Panc1 (cell line): ENCODE data around the gene TUBA3C. TPM values are rescaled to one million over a fixed set of nuclear protein-coding genes. Genes with fewer than 3 reads are reported as not detected.

ENCODE experiments used
- ATAC-seq: fragments of 200-7000 bp; cut with Tn5 transposase; 2 replicates; pipeline ENCODE4 v1.9.1; 2020; ENCODE audit warnings: mild to moderate bottlenecking, moderate library complexity
- BruUV-seq: library from RNA; stranded (reverse); fragments of 400-500 nt; replicated peaks from 2 replicates; lab custom pipeline; 2021; lab: Mats Ljungman, UMichigan
- CTCF ChIA-PET: fragments of 300-600 bp; sonication (Branson Sonifier 250); formaldehyde crosslinking; loops from one replicate; lab custom pipeline; 2022; ENCODE audit warnings: antibody characterized with exemption; lab: Charles Lee
- POLR2A ChIA-PET: fragments of 300-600 bp; sonication (Branson Sonifier 250); formaldehyde crosslinking; loops from one replicate; lab custom pipeline; 2022; ENCODE audit warnings: antibody characterized with exemption; lab: Charles Lee
- DNase-seq: peaks from one replicate; pipeline ENCODE4 v3.0.0-alpha.2; 2010; ENCODE audit warnings: low read depth, low spot score
- H3K27ac ChIP-seq: 2 replicates; pipeline ENCODE4 v1.5.1; 2011; ENCODE audit warnings: mild to moderate bottlenecking, low read length, inconsistent platforms
- H3K27me3 ChIP-seq: fragments of 200-500 bp; sonication (Bioruptor generic); 2 replicates; pipeline ENCODE4 v1.6.0; 2014; ENCODE audit warnings: low read length, inconsistent platforms; ENCODE audit not compliant: control insufficient read depth, insufficient read depth
- H3K36me3 ChIP-seq: fragments of 200-500 bp; sonication (Bioruptor generic); 2 replicates; pipeline ENCODE4 v1.5.1; 2014; ENCODE audit warnings: inconsistent platforms, mild to moderate bottlenecking, low read length, moderate library complexity; ENCODE audit not compliant: control insufficient read depth, insufficient read depth
- H3K4me1 ChIP-seq: 2 replicates; pipeline ENCODE4 v1.5.1; 2011; ENCODE audit warnings: inconsistent platforms, mild to moderate bottlenecking, low read length, moderate library complexity; ENCODE audit not compliant: control insufficient read depth, insufficient read depth
- H3K4me3 ChIP-seq, 2 experiments: 2 replicates each; pipeline ENCODE4 v1.5.1; 2011 to 2012; ENCODE audit warnings: low read depth in 2 of 2, low read length in 2 of 2, mild to moderate bottlenecking in 2 of 2, inconsistent platforms in 1 of 2, moderate library complexity in 1 of 2
- H3K9me3 ChIP-seq: fragments of 200-500 bp; sonication (Bioruptor generic); 2 replicates; pipeline ENCODE4 v1.5.1; 2014; ENCODE audit warnings: low read depth, mild to moderate bottlenecking, inconsistent platforms, low read length, moderate library complexity; ENCODE audit not compliant: control insufficient read depth, insufficient read depth
- CTCF ChIP-seq: fragments of 450-650 bp; IDR thresholded peaks from 2 replicates; pipeline ENCODE4 v1.5.1; 2017; ENCODE audit warnings: mild to moderate bottlenecking
- POLR2AphosphoS5 ChIP-seq: IDR thresholded peaks from 2 replicates; pipeline ENCODE4 v1.6.1; 2012; ENCODE audit warnings: mild to moderate bottlenecking, low read depth, low read length, moderate library complexity
- SIN3A ChIP-seq: IDR thresholded peaks from 2 replicates; pipeline ENCODE4 v1.6.1; 2012; ENCODE audit warnings: low read depth, mild to moderate bottlenecking, low read length, moderate library complexity, borderline replicate concordance; ENCODE audit not compliant: insufficient read depth
- TCF7L2 ChIP-seq: IDR thresholded peaks from 2 replicates; pipeline ENCODE4 v1.6.1; 2011; ENCODE audit warnings: mild to moderate bottlenecking, low read depth, low read length, inconsistent platforms
- in situ Hi-C: cut with HindIII; loops from 2 replicates; pipeline ENCODE4 v1.10.0; 2016; ENCODE audit warnings: low sequenced_read_pairs, low pct_unique_long_range_greater_than_20kb
- intact Hi-C: fragments of 100-400 bp; cut with micrococcal nuclease; formaldehyde crosslinking; loops from one replicate; pipeline ENCODE4 v1.10.0; 2022; ENCODE audit not compliant: unreplicated experiment
- total RNA-seq: library from RNA; stranded (reverse); gene quantifications from one replicate; pipeline ENCODE4 v1.2.1, GENCODE V29; 2021; ENCODE audit not compliant: unreplicated experiment
- TF ChIP-seq, protein P1 (sequence below), 2 experiments: IDR thresholded peaks; 2 replicates each; pipeline ENCODE4 v1.6.1; 2011 to 2012; ENCODE audit warnings: low read depth in 2 of 2, control low read depth in 1 of 2, low read length in 1 of 2, mild to moderate bottlenecking in 1 of 2, moderate library complexity in 1 of 2; ENCODE audit not compliant: insufficient read depth in 1 of 2

Gene TUBA3C
- total RNA-seq, 1 experiment from 2014 or later, result not detected

DNA sequence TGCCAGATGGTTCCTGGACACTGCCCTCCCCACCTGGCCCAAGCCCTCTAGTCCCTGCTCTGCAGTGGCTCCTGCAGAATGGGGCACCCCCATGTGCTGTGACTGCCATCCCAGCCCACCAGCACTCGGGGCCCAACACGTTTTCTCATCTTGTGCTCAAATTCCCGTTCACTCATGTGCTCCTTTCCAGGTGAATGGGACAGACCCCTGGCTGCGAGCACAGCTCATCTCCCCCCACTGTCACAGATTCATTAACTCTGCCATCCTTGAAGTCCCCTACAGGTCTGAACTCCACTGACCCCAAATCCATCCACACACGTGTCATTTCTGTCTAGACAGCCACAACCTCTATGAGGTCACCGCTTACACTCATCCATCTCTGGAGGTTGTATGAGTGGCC lies 23.6 kb downstream of the TUBA3C start:
- BruUV-seq, result no TSS peak
- intact Hi-C loops (no loop called here), in situ Hi-C loops (no loop called here)
- Histone ChIP-seq H3K27ac (no peak overlapping the region), H3K4me3 (no peak overlapping the region), H3K27me3 (no peaks in the 10 kb centered on the region), H3K4me1 (no peaks in the 10 kb centered on the region), H3K36me3 (no peaks in the 10 kb centered on the region), H3K9me3 (no peaks in the 10 kb centered on the region)
- ChIA-PET POLR2A (no interaction called here), CTCF (no interaction called here)
- DNase-seq (no peak), ATAC-seq (no peak)
- TF ChIP-seq, protein P1, sequence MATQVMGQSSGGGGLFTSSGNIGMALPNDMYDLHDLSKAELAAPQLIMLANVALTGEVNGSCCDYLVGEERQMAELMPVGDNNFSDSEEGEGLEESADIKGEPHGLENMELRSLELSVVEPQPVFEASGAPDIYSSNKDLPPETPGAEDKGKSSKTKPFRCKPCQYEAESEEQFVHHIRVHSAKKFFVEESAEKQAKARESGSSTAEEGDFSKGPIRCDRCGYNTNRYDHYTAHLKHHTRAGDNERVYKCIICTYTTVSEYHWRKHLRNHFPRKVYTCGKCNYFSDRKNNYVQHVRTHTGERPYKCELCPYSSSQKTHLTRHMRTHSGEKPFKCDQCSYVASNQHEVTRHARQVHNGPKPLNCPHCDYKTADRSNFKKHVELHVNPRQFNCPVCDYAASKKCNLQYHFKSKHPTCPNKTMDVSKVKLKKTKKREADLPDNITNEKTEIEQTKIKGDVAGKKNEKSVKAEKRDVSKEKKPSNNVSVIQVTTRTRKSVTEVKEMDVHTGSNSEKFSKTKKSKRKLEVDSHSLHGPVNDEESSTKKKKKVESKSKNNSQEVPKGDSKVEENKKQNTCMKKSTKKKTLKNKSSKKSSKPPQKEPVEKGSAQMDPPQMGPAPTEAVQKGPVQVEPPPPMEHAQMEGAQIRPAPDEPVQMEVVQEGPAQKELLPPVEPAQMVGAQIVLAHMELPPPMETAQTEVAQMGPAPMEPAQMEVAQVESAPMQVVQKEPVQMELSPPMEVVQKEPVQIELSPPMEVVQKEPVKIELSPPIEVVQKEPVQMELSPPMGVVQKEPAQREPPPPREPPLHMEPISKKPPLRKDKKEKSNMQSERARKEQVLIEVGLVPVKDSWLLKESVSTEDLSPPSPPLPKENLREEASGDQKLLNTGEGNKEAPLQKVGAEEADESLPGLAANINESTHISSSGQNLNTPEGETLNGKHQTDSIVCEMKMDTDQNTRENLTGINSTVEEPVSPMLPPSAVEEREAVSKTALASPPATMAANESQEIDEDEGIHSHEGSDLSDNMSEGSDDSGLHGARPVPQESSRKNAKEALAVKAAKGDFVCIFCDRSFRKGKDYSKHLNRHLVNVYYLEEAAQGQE (IDR thresholded peaks at IDR 0.05; ENCODE audit: insufficient read depth in 1 of 2, low read depth in 2 of 2, low read length in 1 of 2), result no peak
- TF ChIP-seq POLR2AphosphoS5 (no peak), CTCF (no peak), SIN3A (no peak), TCF7L2 (no peak)

- ChIA-PET CTCF (no interaction called here), POLR2A (no interaction called here)
- no TSS peak for BruUV-seq
- Histone ChIP-seq H3K27ac (no peak overlapping the region), H3K27me3 (no peaks in the 10 kb centered on the region), H3K36me3 (no peaks in the 10 kb centered on the region), H3K9me3 (no peaks in the 10 kb centered on the region), H3K4me3 (no peak overlapping the region), H3K4me1 (no peaks in the 10 kb centered on the region)
- no peak for DNase-seq
- in situ Hi-C loops (no loop called here), intact Hi-C loops (no loop called here)
- ATAC-seq, result no peak
- TF ChIP-seq SIN3A, result no peak
- TF ChIP-seq POLR2AphosphoS5, result no peak
Observed at GRCh38 chr13:19157461-19157860, 24.2 kb downstream of the TUBA3C start.

DNA sequence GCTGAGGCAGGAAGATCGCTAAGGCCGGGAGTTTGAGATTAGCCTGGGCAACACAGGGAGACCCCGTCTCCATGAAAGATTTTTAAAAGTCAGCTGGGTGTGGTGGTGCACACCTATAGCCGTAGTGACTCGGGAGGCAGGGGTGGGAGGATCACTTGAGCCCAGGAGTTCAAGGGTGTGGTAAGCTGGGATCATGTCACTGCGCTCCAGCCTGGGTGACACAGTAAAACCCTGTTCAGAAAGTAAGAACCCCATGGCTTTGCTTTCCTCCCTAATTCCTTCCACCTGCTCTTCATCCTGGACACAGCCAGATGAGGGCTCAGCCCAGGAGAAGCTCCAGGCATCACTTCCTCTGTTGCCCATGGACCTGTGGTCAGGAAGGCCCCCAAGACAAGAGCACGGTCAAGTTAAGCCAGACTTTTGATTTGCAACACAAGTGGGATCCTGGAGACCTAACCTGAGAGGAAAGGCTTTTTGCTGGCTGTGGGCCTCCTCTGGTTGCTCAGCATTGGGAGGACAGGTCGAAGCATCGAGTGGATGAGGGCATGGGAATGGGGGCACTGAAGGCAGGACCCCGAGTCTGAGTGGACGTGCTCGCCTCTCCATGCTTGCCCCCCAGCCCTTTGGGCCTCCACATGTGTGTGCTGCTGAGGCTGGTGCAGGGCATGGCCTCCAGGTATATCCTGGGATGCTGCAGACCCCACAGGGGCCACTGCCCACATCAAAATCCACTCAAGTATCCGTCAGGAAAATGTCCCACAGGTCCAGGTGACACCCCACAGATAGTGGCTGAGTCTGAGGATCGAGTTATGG lies 25.4 kb downstream of the TUBA3C start:
- intact Hi-C loops, result no loop called here
- no TSS peak for BruUV-seq
- Histone ChIP-seq H3K4me1 (no peaks in the 10 kb centered on the region), H3K27ac (no peak overlapping the region), H3K27me3 (no peaks in the 10 kb centered on the region), H3K9me3 (no peaks in the 10 kb centered on the region), H3K4me3 (no peak overlapping the region), H3K36me3 (no peaks in the 10 kb centered on the region)
- in situ Hi-C loops, result no loop called here
- no peak for TF ChIP-seq SIN3A
- no peak for TF ChIP-seq CTCF
- TF ChIP-seq TCF7L2, result no peak
- TF ChIP-seq, protein P1 (IDR thresholded peaks at IDR 0.05; ENCODE audit: insufficient read depth in 1 of 2, low read depth in 2 of 2, low read length in 1 of 2), result no peak
- TF ChIP-seq POLR2AphosphoS5, result no peak
- ATAC-seq (no peak), DNase-seq (no peak)
- ChIA-PET POLR2A (no interaction called here), CTCF (no interaction called here)
